PC-9 (cell line): ENCODE measurements around the gene MGAT4A. TPM values are rescaled to one million over a fixed set of nuclear protein-coding genes. Genes with fewer than 3 reads are reported as not detected.

Source experiments
- Bru-seq: library from RNA; stranded (reverse); fragments of 400-500 nt; gene quantifications from one replicate; lab custom pipeline; 2021; lab: Mats Ljungman, UMichigan
- BruChase-seq, 2 experiments: library from RNA; stranded (reverse); fragments of 400-500 nt; gene quantifications; one replicate each; lab custom pipeline; 2021; lab: Mats Ljungman, UMichigan
- BruUV-seq: library from RNA; stranded (reverse); fragments of 400-500 nt; replicated peaks from 2 replicates; lab custom pipeline; 2021; lab: Mats Ljungman, UMichigan
- CTCF ChIA-PET: fragments of 300-600 bp; sonication (Branson Sonifier 250); formaldehyde crosslinking; loops from one replicate; lab custom pipeline; 2022; ENCODE audit warnings: antibody characterized with exemption; lab: Charles Lee
- POLR2A ChIA-PET: fragments of 300-600 bp; sonication (Branson Sonifier 250); formaldehyde crosslinking; loops from one replicate; lab custom pipeline; 2022; ENCODE audit warnings: antibody characterized with exemption; ENCODE audit not compliant: unreplicated experiment; lab: Charles Lee
- DNase-seq, 2 experiments: peaks; one replicate each; pipeline versions ENCODE4 v3.0.0 to v3.0.0-alpha.2; 2015 to 2022; ENCODE audit warnings: mixed read lengths in 1 of 2
- H2AFZ ChIP-seq: fragments of 200-600 bp; sonication (generic); 2 replicates; pipeline ENCODE4 v1.8.1; 2017; ENCODE audit warnings: antibody characterized with exemption
- H3F3A ChIP-seq: fragments of 200-600 bp; sonication (generic); 2 replicates; pipeline ENCODE4 v1.8.1; 2017; ENCODE audit warnings: antibody characterized with exemption, mild to moderate bottlenecking, low read depth; ENCODE audit not compliant: insufficient read depth
- H3K27ac ChIP-seq: fragments of 200-600 bp; sonication (generic); 2 replicates; pipeline ENCODE4 v1.6.1; 2016; ENCODE audit warnings: mixed run types
- H3K27me3 ChIP-seq: fragments of 200-600 bp; sonication (generic); 2 replicates; pipeline ENCODE4 v1.6.1; 2016; ENCODE audit warnings: low read depth, mixed run types; ENCODE audit not compliant: insufficient read depth
- H3K36me3 ChIP-seq: fragments of 200-600 bp; sonication (generic); 2 replicates; pipeline ENCODE4 v1.6.1; 2016; ENCODE audit warnings: low read depth, mixed run types
- H3K4me1 ChIP-seq: fragments of 200-600 bp; sonication (generic); replicated peaks from 2 replicates; pipeline ENCODE4 v1.6.1; 2016; ENCODE audit warnings: mixed run types; ENCODE audit not compliant: insufficient read depth
- H3K4me2 ChIP-seq: fragments of 200-600 bp; sonication (generic); 2 replicates; pipeline ENCODE4 v1.6.1; 2017; ENCODE audit warnings: mixed run types
- H3K4me3 ChIP-seq: fragments of 200-600 bp; sonication (generic); 2 replicates; pipeline ENCODE4 v1.6.1; 2016; ENCODE audit warnings: mixed run types
- H3K79me2 ChIP-seq: fragments of 200-600 bp; sonication (generic); 2 replicates; pipeline ENCODE4 v1.6.1; 2017; ENCODE audit warnings: low read depth, mixed run types
- H3K9me2 ChIP-seq: fragments of 200-600 bp; sonication (generic); 2 replicates; pipeline ENCODE4 v1.8.1; 2017; ENCODE audit warnings: mild to moderate bottlenecking; ENCODE audit not compliant: insufficient read depth
- H3K9me3 ChIP-seq: fragments of 200-600 bp; sonication (generic); 2 replicates; pipeline ENCODE4 v1.8.1; 2016; ENCODE audit warnings: low read depth; ENCODE audit not compliant: insufficient read depth
- H4K20me1 ChIP-seq: fragments of 200-600 bp; sonication (generic); 2 replicates; pipeline ENCODE4 v1.8.1; 2017; ENCODE audit not compliant: insufficient read depth
- EZH2 ChIP-seq: fragments of 200-600 bp; sonication (generic); IDR thresholded peaks from 2 replicates; pipeline ENCODE4 v1.8.0; 2017; ENCODE audit warnings: antibody characterized with exemption, low read depth
- intact Hi-C: fragments of 100-400 bp; cut with micrococcal nuclease; formaldehyde crosslinking; loops from one replicate; pipeline ENCODE4 v1.10.0; 2022; ENCODE audit not compliant: unreplicated experiment
- long read RNA-seq: library from polyadenylated mRNA; stranded (forward); transcript quantifications from one replicate; pipeline ENCODE4 v2.0.0, GENCODE V29; 2022
- total RNA-seq: library from RNA; stranded (reverse); gene quantifications from 2 replicates; pipeline ENCODE4 v1.2.3, GENCODE V29; 2021
- TF ChIP-seq, protein P1 (sequence below): fragments of 200-600 bp; sonication (generic); conservative IDR thresholded peaks from 2 replicates; pipeline ENCODE4 v1.6.1; 2017; ENCODE audit warnings: mixed run types, antibody characterized with exemption, mild to moderate bottlenecking, moderate library complexity

MGAT4A gene
- 12.2 and 12.9 TPM in 2 replicates for total RNA-seq
- Bru-seq, nascent RNA = percentile 55 among the genes with signal in this experiment
- percentile 59 among the genes with signal in this experiment for BruChase-seq, experiment 1, labeled RNA remaining after a 2-hour chase
- BruChase-seq, experiment 2, labeled RNA remaining after a 6-hour chase = percentile 54 among the genes with signal in this experiment
- long read RNA-seq, full-length matches to known transcripts = 10 of 14 reads
- long read RNA-seq, partial matches to known transcripts = 1 of 14 reads
- long read RNA-seq, other reads (novel, unspliced or antisense) = 3 of 14 reads

DNA sequence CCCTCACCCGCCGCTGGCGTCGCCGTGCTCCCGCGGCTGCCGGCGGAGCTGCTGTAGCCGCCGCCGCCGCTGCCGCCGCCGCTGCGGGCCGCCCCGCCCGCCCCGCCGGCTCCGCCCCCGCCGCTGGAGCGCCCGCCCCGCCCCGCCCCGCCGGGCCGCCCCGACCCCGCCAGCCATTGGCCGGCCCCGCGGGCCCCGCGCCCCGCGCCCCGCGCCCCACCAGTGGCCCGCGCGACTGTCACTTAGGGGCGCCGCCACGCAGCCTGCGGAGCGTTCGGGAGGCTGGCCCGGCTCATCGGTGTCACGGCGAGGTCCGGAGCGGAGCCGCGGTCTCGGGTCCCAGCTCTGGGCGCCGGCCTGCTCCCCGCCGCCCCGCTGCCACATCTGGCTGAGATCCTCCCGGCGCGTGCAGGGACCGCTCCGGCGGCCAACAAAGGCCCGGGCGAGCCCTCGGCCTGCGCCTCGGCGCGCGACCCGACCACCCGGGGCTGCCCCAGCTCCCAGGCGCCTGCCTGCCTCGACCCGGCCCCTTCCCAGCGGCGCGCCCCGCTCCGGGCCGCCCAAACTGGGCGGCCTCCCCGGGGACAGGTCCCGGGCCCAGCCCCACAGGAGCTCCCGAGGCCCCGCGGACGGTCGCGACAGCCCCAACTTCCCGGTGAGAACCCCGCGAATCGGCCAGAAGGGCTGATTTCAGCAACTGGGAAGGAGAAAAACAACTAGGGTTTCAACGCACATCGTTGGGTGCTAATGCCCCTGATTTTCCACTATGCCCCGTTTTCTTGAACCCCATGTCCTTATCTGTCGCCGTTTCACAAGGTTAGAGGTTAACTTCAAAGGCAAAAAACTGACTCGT lies at the start of gene MGAT4A:
MGAT4A (minus strand) TSS at position 92 of the 853 bp plus-strand sequence. CDS start 4,800 bp downstream, outside the sequence.
- intact Hi-C loops = loop anchor here (5.0 to 10.0 kb wide), 2 partner anchors 106 to 334 kb away; no protein-coding TSS in a partner anchor
- H3F3A ChIP-seq = peaks cover 25% of the 10 kb centered on the region; the same call in 1 of the 2 replicates
- no peaks in the 10 kb centered on the region for H4K20me1 ChIP-seq
- H3K4me2 ChIP-seq = peak within 1 kb of the TSS; percentile 91
- TF ChIP-seq, protein P1, sequence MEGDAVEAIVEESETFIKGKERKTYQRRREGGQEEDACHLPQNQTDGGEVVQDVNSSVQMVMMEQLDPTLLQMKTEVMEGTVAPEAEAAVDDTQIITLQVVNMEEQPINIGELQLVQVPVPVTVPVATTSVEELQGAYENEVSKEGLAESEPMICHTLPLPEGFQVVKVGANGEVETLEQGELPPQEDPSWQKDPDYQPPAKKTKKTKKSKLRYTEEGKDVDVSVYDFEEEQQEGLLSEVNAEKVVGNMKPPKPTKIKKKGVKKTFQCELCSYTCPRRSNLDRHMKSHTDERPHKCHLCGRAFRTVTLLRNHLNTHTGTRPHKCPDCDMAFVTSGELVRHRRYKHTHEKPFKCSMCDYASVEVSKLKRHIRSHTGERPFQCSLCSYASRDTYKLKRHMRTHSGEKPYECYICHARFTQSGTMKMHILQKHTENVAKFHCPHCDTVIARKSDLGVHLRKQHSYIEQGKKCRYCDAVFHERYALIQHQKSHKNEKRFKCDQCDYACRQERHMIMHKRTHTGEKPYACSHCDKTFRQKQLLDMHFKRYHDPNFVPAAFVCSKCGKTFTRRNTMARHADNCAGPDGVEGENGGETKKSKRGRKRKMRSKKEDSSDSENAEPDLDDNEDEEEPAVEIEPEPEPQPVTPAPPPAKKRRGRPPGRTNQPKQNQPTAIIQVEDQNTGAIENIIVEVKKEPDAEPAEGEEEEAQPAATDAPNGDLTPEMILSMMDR = no peak
- no peak for TF ChIP-seq EZH2
- no peak within 1 kb of the TSS for H3K27ac ChIP-seq
- no peaks in the 10 kb centered on the region for H3K27me3 ChIP-seq
- H2AFZ ChIP-seq = peak within 1 kb of the TSS; percentile 88
- peak in 1 of 2 experiments; percentile 75 for DNase-seq
- no peaks in the 10 kb centered on the region for H3K36me3 ChIP-seq
- TSS peak; percentile 63 for BruUV-seq
- peaks cover 34% of the 10 kb centered on the region for H3K4me1 ChIP-seq
- no peaks in the 10 kb centered on the region for H3K9me2 ChIP-seq
- H3K9me3 ChIP-seq = no peaks in the 10 kb centered on the region
- peaks cover 5% of the 10 kb centered on the region; the same call in 1 of the 2 replicates for H3K79me2 ChIP-seq
- peak within 1 kb of the TSS; percentile 81 for H3K4me3 ChIP-seq
- ChIA-PET POLR2A (interaction anchor here (0.5 to 0.6 kb wide), 4 partner anchors 27 to 151 kb away, joined by 3 to 6 read pairs (median 4); no protein-coding TSS in a partner anchor), CTCF (interaction anchor here (0.6 to 0.7 kb wide), 2 partner anchors 36 to 37 kb away, joined by 3 to 5 read pairs; no protein-coding TSS in a partner anchor)

DNA sequence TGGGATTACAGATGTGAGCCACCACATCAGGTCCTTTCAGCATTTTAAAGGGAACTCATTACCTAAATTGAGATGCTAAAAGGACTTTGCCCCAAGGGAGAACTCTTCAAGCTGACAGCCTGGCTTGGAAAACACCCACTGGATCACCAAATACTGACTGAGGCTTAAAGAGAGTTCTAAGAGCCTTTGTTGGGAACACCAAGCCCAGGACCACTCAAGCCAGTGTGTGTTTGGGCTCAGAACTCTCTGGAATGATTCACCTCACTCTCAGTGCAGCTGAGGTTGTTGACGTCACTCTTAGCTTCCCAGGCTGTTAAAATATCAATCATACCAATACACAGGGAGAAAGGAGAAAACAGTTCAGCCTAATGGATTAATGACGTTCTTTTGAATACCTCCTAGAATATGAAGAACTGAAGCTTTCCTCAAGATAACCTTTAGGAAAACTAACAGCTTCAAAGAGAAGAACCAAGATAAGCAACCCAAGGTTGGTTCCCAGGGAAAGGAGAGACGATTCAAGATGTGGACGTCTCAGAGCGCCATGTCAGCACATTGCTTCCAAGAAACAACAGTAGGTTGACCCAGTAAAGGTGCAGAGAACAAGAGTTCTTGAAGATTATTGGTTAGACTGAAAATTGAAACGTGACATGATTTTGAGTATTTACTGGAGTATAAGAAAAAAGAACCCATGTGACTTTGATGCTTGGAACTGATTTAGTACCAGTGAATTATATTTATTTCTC lies 48.0 kb upstream of the MGAT4A start:
- no peak for TF ChIP-seq EZH2
- TF ChIP-seq, protein P1 = no peak
- Histone ChIP-seq H3K4me2 (no peak overlapping the region), H4K20me1 (no peaks in the 10 kb centered on the region), H3K4me3 (no peak overlapping the region), H3K36me3 (no peaks in the 10 kb centered on the region), H3K79me2 (no peaks in the 10 kb centered on the region), H3K9me3 (peaks cover 17% of the 10 kb centered on the region), H2AFZ (no peak overlapping the region), H3K27ac (no peak overlapping the region), H3K9me2 (no peaks in the 10 kb centered on the region), H3K4me1 (peaks cover 13% of the 10 kb centered on the region), H3F3A (peaks cover 10% of the 10 kb centered on the region; the same call in 1 of the 2 replicates), H3K27me3 (no peaks in the 10 kb centered on the region)
- ChIA-PET CTCF (no interaction called here), POLR2A (interaction anchor here (0.6 kb wide), 1 partner anchor 586 kb away, joined by 8 read pairs; no protein-coding TSS in a partner anchor)
- no peak for DNase-seq
- intact Hi-C loops = no loop called here
- no TSS peak for BruUV-seq

DNA sequence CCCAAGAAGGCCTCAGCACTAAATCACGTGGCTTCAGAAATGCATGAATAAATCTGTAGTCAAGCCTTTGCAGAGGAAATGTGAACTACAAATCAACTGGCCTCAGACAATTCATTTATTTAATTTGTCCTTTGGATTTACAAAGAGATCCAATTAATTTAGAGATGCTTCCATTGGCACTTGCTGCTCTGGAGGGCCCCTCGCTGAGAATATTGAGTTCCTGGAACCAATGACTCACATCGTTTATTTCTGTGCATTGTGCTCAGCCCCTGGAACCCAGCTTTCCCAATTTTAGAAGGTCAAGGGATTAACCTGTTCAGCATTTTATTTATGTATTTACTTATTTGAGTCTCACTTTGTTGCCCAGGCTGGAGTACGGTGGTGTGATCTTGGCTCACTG lies 47.2 kb upstream of the MGAT4A start:
- H3K9me3 ChIP-seq = peaks cover 17% of the 10 kb centered on the region
- H3K27ac ChIP-seq = no peak overlapping the region
- H3K27me3 ChIP-seq = no peaks in the 10 kb centered on the region
- no peak overlapping the region for H2AFZ ChIP-seq
- no TSS peak for BruUV-seq
- ChIA-PET CTCF (no interaction called here), POLR2A (no interaction called here)
- no peaks in the 10 kb centered on the region for H3K36me3 ChIP-seq
- H3K4me2 ChIP-seq = no peak overlapping the region
- TF ChIP-seq EZH2 = no peak
- TF ChIP-seq, protein P1 = no peak
- no peak overlapping the region for H3K4me3 ChIP-seq
- H4K20me1 ChIP-seq = no peaks in the 10 kb centered on the region
- no peaks in the 10 kb centered on the region for H3K79me2 ChIP-seq
- DNase-seq = no peak
- H3K4me1 ChIP-seq = peaks cover 13% of the 10 kb centered on the region
- no peaks in the 10 kb centered on the region for H3K9me2 ChIP-seq
- intact Hi-C loops = no loop called here
- H3F3A ChIP-seq = peaks cover 10% of the 10 kb centered on the region; the same call in 1 of the 2 replicates
